Nephron progenitor cell (in vitro differentiated cells): ENCODE data around the gene SPINT2.
A peak's percentile ranks its signal among the peaks of the same experiment; 100 is the strongest.

Experiments
- DNase-seq: peaks from one replicate; pipeline ENCODE4 v3.0.0; 2021
- H3K27ac Mint-ChIP-seq: 2 replicates; pipeline ENCODE4 v1.8.0; 2021; ENCODE audit warnings: mild to moderate bottlenecking, moderate library complexity, mixed read lengths
- H3K27me3 Mint-ChIP-seq: 2 replicates; pipeline ENCODE4 v1.8.0; 2021; ENCODE audit warnings: mild to moderate bottlenecking, low read depth, mixed read lengths; ENCODE audit not compliant: poor library complexity
- H3K36me3 Mint-ChIP-seq: 2 replicates; pipeline ENCODE4 v1.8.0; 2021; ENCODE audit warnings: low read depth, mixed read lengths
- H3K4me1 Mint-ChIP-seq: 2 replicates; pipeline ENCODE4 v1.8.0; 2021; ENCODE audit warnings: mixed read lengths
- H3K4me3 Mint-ChIP-seq: 2 replicates; pipeline ENCODE4 v1.8.0; 2021; ENCODE audit warnings: mild to moderate bottlenecking, moderate library complexity, mixed read lengths
- H3K9me3 Mint-ChIP-seq: 2 replicates; pipeline ENCODE4 v1.8.0; 2021; ENCODE audit warnings: mild to moderate bottlenecking, moderate library complexity, mixed read lengths
- CTCF ChIP-seq: fragments of 200-600 bp; sonication (generic); IDR thresholded peaks from 2 replicates; pipeline ENCODE4 v1.5.0; 2021; ENCODE audit warnings: antibody characterized with exemption

The SPINT2 gene

DNA sequence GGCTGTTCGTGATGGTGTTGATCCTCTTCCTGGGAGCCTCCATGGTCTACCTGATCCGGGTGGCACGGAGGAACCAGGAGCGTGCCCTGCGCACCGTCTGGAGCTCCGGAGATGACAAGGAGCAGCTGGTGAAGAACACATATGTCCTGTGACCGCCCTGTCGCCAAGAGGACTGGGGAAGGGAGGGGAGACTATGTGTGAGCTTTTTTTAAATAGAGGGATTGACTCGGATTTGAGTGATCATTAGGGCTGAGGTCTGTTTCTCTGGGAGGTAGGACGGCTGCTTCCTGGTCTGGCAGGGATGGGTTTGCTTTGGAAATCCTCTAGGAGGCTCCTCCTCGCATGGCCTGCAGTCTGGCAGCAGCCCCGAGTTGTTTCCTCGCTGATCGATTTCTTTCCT is 27.5 kb downstream of the SPINT2 start:
- Mint-ChIP-seq H3K27ac (peak overlapping the region; percentile 45), H3K9me3 (no peaks in the 10 kb centered on the region), H3K4me1 (peaks cover 39% of the 10 kb centered on the region), H3K4me3 (no peak overlapping the region), H3K27me3 (no peaks in the 10 kb centered on the region), H3K36me3 (peaks cover 10% of the 10 kb centered on the region)
- TF ChIP-seq CTCF, result no peak
- DNase-seq, result no peak

- peak overlapping the region; percentile 45 for H3K27ac Mint-ChIP-seq
- H3K4me1 Mint-ChIP-seq, result peaks cover 31% of the 10 kb centered on the region
- TF ChIP-seq CTCF, result no peak
- peaks cover 4% of the 10 kb centered on the region for H3K36me3 Mint-ChIP-seq
- no peak for DNase-seq
- no peak overlapping the region for H3K4me3 Mint-ChIP-seq
- H3K27me3 Mint-ChIP-seq, result no peaks in the 10 kb centered on the region
- no peaks in the 10 kb centered on the region for H3K9me3 Mint-ChIP-seq
Observed at GRCh38 chr19:38293281-38293680, 28.9 kb downstream of the SPINT2 start.

- Mint-ChIP-seq H3K27me3 (no peaks in the 10 kb centered on the region), H3K27ac (no peak overlapping the region), H3K36me3 (peaks cover 4% of the 10 kb centered on the region), H3K9me3 (no peaks in the 10 kb centered on the region), H3K4me1 (peaks cover 39% of the 10 kb centered on the region), H3K4me3 (no peak overlapping the region)
- DNase-seq, result no peak
- TF ChIP-seq CTCF, result no peak
Observed at GRCh38 chr19:38294090-38294489, 29.7 kb downstream of the SPINT2 start.

GRCh38 chr19:38298821-38299680 is 34.7 kb downstream of the SPINT2 start:
- Mint-ChIP-seq H3K27ac (peak overlapping the region; percentile 62), H3K27me3 (peaks cover 31% of the 10 kb centered on the region), H3K36me3 (no peaks in the 10 kb centered on the region), H3K4me1 (peaks cover 29% of the 10 kb centered on the region), H3K4me3 (no peak overlapping the region), H3K9me3 (no peaks in the 10 kb centered on the region)
- no peak for DNase-seq
- TF ChIP-seq CTCF, result no peak

GRCh38 chr19:38303517-38304351 is 39.4 kb downstream of the SPINT2 start, which contains the start of gene C19orf33:
Gene C19orf33 (plus strand): TSS chr19:38304251. CDS start chr19:38304262, 11 bp downstream.
- no peaks in the 10 kb centered on the region for H3K9me3 Mint-ChIP-seq
- H3K27me3 Mint-ChIP-seq, result peaks cover 40% of the 10 kb centered on the region
- TF ChIP-seq CTCF, result no peak
- no peak for DNase-seq
- no peaks in the 10 kb centered on the region for H3K36me3 Mint-ChIP-seq
- peaks cover 25% of the 10 kb centered on the region for H3K4me1 Mint-ChIP-seq
- H3K4me3 Mint-ChIP-seq, result peak within 1 kb of the TSS; percentile 60
- no peak within 1 kb of the TSS for H3K27ac Mint-ChIP-seq
